HG02943 (cell line): ENCODE results near the gene FCHO2.

ENCODE experiments used
- ATAC-seq: cut with Tn5 transposase; IDR thresholded peaks from one replicate; pipeline ENCODE4 v1.9.1; 2021; ENCODE audit warnings: mild to moderate bottlenecking, low read depth, moderate library complexity; ENCODE audit not compliant: unreplicated experiment

FCHO2 gene

DNA sequence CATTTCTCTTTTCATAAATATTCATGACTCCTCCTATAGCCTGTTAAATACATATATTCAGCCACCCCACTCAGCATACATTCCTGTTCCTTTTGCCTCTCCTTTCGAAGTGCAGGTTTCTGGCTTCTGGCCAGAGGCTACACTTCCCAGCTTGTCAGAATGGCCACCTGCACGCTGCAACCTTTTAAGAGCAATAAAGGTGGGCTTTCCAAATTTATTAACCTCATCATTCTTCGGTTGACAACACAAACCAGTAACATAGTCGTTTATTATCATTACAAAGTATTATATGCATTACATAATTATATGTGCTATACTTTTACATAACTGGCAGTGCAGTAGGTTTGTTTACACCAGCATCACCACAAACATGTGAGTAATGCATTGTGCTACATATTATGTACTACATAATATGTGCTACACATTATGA, 148.0 kb downstream of the FCHO2 start:
- ATAC-seq, result no peak

DNA sequence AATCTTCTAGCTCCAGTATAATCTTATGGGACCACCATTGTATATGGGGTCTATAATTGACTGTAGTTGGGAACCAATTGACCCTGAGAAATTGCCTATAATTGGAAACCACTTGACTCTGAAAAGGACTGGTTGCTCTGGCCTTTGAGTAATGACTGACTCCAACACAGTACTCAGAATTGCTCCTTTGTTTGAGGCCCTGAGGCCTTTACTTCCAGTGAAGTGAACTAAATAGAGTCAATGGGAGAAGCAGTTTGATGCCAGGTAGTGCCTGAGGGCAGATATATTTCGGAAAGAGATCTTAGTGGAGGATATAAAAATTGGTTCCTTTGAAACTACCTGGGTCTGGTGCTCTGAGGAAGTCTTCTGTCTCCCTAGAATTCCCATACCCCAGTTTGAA, 148.5 kb downstream of the FCHO2 start:
- no peak for ATAC-seq

DNA sequence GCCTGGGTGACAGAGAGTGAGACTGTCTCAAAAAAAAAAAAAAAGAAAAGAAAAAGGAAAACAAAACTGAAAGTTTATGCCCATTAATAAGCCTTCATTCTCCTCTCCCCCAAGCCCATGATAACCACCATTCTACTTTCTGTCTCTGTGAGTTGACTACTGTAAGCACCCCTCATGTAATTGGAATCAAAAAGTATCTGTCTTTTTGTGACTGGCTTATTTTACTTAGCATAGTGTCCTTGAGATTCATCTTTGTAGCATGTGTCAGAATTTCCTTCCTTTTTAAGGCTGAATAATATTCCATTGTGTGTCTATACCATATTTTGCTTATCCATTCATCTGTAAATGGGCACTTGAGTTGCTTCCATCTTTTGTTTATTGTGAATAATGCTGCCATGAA, 150.5 kb downstream of the FCHO2 start:
- no peak for ATAC-seq

GRCh38 chr5:73110190-73110589, 154.3 kb downstream of the FCHO2 start:
- no peak for ATAC-seq

- ATAC-seq, result no peak
Measured at GRCh38 chr5:73111536-73111935, 155.7 kb downstream of the FCHO2 start.

- no peak for ATAC-seq
Measured at GRCh38 chr5:73112359-73112758, 156.5 kb downstream of the FCHO2 start.

DNA sequence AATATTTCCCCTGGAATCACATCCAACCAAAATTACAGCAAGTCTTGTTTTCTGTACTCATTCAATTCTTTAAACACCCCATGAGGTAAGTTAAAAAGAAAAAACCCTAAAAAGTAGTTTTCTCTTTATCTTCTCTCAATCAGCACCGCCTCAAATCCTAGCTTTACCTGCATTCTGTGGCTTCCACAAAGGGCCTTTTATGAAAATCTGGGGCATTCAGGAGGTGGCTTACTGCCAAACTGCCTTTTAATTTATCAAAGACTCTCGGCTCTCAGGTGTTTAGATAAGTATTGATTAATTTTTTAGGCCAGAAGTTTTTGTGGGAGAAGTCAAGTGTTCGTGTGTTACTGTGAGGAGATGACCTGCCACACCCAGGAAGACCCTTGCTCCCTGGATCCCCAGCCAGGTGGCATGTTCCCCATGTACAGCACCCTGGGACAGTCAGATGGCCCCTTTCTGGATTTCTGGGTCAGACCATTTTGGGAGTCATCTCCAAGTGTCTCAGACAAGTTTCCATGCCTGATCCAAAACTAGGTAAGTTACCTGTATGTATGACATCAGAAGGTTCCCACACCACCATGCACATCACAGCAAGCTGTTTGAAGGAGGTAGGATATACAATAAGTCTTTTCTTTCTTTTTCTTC, 158.3 kb downstream of the FCHO2 start:
- no peak for ATAC-seq

DNA sequence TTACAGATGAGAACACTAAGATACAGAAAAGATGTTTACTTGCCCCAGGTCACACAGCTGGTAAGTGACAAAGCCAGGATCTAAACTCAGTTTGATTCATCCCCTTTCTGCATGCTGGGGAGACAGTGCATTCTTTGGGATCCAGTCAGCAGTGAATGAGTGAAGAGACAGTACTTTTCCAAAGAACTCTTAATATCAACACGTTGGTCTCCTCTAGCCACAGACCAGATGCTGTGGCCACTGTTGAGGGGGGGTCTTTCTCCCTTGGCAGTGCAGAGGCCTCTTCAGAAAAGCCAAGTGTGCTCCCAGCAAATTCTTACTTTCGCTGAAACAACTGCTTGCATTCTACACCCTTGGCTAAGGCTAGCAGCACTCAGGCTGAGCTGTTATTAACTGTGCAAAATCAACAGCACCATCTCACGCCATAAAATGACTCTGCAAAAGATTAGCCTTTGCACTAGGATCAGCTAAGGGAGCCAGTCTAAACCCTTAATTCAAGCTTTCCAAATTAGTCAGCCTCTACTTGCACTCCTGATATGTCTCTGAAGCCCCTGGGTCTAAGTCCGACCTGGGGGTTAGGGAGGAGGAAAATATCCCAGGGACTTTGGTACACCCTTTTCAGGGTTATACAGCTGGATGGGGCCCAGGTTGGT, 159.7 kb downstream of the FCHO2 start:
- no peak for ATAC-seq

GRCh38 chr5:73116506-73116905, 160.7 kb downstream of the FCHO2 start:
- no peak for ATAC-seq

DNA sequence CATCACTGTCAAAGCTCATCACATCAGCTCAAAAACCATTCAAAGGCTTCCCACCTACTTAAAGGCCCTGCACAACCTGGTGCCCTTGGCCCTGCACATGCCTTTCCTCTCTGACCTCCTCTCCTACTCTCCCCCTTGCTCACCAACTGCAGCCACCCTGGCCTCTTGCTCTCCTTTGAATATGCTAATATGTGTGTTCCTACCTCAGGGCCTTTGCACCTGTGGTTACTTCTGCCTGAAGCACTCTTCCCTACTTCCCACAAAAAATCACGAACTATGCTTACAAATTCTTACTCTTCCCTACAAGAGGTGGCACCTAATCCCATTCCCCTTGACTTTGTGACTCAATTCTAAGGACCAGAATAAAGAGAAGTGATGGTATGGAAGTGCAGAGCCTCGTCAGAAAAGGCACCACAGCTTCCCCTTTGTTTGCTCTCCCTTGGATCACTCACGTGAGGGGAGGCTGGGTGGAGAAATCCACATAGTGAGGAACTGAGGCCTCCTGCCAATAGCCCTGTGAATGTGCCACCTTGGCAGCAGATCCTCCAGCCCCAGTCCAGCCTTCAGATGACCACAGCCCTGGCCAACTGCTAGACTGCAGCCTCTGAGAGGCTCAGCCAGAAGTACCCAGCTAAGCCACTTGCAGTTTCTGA, 161.4 kb downstream of the FCHO2 start:
- no peak for ATAC-seq

DNA sequence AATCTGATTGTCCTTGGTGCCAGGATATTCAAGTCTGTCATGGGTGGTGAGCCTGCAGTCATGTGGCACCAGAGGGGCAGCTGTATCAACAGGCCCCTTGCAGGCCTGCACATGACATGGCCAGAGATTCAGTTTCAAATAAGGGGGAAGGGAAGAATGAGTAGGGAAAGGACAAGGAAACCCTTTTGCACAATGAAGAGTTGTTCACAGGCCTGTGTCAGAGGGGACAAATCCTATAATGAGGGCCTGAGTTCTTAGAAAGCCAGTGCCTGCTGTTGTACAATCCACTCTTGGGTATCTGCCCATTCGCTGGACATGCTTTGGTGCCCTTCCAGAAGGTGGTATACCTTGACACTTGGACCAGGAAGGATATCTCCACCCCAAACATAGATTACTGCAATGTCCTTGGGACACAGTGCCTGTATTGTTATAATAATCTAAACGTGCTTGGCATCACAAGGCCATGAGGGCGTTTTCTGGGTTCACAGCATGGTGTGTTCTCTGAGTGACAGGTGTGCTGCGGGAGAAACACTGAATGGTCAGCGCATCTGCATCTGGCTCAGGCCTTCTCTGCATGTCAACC, 162.6 kb downstream of the FCHO2 start:
- no peak for ATAC-seq

DNA sequence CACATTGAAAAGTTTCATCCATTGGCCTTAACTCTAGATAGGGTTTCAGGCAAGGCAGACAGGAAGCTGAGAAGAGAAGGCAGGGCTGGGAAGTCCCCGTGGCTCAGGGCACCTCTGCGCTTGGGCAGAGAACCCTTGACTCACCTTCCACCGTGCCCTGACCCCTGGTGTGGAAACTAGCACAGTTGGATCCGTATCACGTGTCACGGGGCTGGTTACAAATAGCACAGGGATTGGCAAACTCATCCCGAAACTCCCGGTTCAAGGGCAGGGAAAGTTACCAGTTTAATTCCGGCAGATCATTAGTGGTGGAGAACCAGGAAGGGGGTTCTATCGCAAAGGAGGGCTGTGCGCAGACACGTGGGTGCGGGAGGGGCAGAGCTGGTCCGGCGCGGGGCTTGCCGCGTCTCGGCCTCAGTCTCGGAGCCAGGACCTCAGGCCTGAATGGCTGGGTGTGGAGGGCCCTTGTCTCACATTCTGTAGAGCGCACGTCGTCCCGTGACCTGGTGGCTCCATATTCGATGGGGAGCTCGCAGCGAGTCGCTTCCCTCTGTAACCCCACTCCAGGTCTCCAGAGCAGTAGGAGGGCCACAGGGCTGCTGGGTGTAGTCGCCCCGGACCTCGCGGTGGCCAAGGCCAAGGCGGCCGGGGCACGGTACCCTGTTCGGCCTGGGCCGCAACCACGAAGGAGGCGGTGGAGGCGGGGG, 163.8 kb downstream of the FCHO2 start:
- ATAC-seq, result no peak

GRCh38 chr5:73120222-73121118, 164.6 kb downstream of the FCHO2 start, which contains the start of gene TMEM171:
Gene TMEM171 (plus strand): TSS chr5:73120575. CDS start chr5:73123374, 2,799 bp downstream.
- no peak for ATAC-seq

- no peak for ATAC-seq
Measured at GRCh38 chr5:73121119-73121463, 165.2 kb downstream of the FCHO2 start.

DNA sequence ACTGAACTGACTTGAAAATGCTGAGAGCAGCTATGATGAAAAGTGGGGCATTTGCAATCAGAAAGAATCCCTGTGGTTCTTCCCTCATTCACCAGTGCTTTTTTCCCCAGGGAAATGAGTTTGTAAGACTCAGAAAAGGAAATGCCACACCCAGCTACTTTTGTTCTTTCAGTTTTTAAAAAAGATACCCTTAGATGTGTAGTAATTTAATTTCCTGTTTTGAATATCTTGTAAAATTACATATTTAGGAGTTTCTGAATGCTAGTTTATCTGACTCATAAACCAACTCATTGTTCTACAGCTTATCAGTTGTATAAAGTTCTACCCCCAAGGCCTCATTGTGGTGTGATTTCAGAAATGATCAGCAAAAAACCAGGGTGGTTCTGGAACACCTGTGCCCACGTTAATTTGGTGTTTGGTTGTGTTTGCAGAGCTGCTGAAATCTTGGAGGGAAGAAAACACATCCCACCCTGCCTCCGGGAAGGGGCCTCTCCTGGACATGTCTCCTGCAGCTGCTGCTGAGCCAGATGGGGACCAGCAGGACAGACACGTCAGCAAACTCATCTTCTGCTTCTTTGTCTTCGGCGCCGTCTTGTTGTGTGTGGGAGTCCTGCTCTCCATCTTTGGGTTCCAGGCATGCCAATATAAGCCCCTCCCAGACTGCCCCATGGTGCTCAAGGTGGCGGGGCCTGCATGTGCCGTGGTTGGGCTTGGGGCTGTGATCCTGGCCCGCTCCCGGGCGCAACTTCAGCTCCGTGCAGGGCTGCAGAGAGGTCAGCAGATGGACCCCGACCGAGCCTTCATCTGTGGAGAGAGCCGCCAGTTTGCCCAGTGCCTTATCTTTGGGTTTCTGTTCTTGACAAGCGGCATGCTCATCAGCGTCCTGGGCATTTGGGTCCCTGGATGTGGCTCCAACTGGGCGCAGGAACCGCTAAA, 167.3 kb downstream of the FCHO2 start:
- ATAC-seq, result no peak

- no peak for ATAC-seq
Measured at GRCh38 chr5:73125289-73125688, 169.4 kb downstream of the FCHO2 start.

DNA sequence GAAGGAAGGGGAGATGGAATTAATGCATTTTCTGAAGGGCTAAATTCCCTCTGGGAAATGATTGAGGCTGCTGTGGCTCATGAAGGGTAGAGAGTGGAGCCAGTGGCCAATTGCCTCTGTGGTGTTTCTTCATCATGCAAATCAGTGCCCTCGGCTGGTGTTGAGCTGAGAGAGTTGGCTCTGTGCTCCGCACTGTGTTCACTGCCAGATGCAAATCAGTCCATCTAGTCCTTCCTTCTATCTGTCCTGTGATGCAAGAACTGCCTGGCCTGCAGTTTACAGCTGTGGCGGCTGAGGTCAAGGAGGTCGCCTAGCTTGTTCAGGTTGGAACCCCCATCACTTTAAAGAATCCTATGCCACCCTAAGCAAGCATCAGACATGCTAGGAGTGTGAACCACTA, 170.5 kb downstream of the FCHO2 start:
- ATAC-seq, result no peak

DNA sequence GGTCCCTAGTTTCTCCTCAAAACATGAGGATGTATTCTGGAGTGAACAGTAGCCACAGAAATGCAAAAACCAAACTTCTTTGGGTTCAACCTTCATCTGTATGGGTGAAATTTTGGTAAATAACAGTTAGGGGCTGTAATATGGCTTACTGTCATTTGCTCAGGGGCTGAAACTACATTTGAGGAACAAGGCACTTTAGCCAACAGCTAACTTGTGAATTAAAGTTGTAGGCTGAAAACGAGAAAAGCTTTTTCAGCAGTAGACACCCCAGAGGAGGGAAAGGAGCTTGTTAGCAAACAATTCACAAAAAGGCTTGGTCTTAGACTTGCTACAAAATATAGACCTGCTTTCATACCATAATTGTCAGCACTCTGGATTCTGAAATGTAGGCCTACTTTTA, 171.1 kb downstream of the FCHO2 start:
- ATAC-seq, result no peak

GRCh38 chr5:73129143-73129542, 173.3 kb downstream of the FCHO2 start:
- no peak for ATAC-seq
